Measurements from ENCODE around the gene P4HA2.
A peak's percentile ranks its signal among the peaks of the same experiment; 100 is the strongest.

P4HA2 gene

GRCh38 chr5:132264546-132265335 is 37.1 kb upstream of the P4HA2 start:
- DNase-seq = no peak

- DNase-seq = peak; percentile 43 to 56
Measured at GRCh38 chr5:132263548-132264261, 36.1 kb upstream of the P4HA2 start.

GRCh38 chr5:132262882-132263547 is 35.4 kb upstream of the P4HA2 start:
- DNase-seq = peak in 1 of 2 experiments; percentile 13

GRCh38 chr5:132261881-132262845 is 34.5 kb upstream of the P4HA2 start:
- peak in 1 of 2 experiments; percentile 20 for DNase-seq

GRCh38 chr5:132260714-132261551 is 33.3 kb upstream of the P4HA2 start:
- peak; percentile 71 to 75 for DNase-seq

- peak; percentile 38 to 50 for DNase-seq
Measured at GRCh38 chr5:132260051-132260450, 32.4 kb upstream of the P4HA2 start.

GRCh38 chr5:132259069-132259851 is 31.6 kb upstream of the P4HA2 start:
- no peak for DNase-seq

- no peak for DNase-seq
Measured at GRCh38 chr5:132258102-132259068, 30.7 kb upstream of the P4HA2 start.

GRCh38 chr5:132257131-132258101 is 29.8 kb upstream of the P4HA2 start, which contains the start of gene PDLIM4:
TSS of gene PDLIM4 (plus strand) at chr5:132257696. CDS start at chr5:132257735, 39 bp downstream.
- peak in 1 of 2 experiments; percentile 18 for DNase-seq

- DNase-seq = peak in 1 of 2 experiments; percentile 18
Measured at GRCh38 chr5:132256783-132257130, 29.1 kb upstream of the P4HA2 start.

- DNase-seq = peak in 1 of 2 experiments; percentile 13
Measured at GRCh38 chr5:132256086-132256782, 28.6 kb upstream of the P4HA2 start.

- peak; percentile 7 to 11 for DNase-seq
Measured at GRCh38 chr5:132254321-132254977, 26.8 kb upstream of the P4HA2 start.

- peak; percentile 14 to 15 for DNase-seq
Measured at GRCh38 chr5:132253452-132254320, 26.0 kb upstream of the P4HA2 start.

GRCh38 chr5:132253008-132253441 is 25.4 kb upstream of the P4HA2 start:
- peak; percentile 4 to 11 for DNase-seq

- DNase-seq = peak; percentile 6 to 7
Measured at GRCh38 chr5:132251220-132251725, 23.6 kb upstream of the P4HA2 start.

Data from activated T-cell treated with anti-CD3 and anti-CD28 coated beads, Interleukin-2, amount 50 U/mL, for 48 hours (primary cell).